Gastroesophageal sphincter (tissue), 3 donors: ENCODE measurements around the gene THSD7A.

ENCODE experiments used
- POLR2AphosphoS5 ChIP-seq: sonication (generic); formaldehyde crosslinking; IDR thresholded peaks from one replicate; pipeline ENCODE4 v1.6.1; 2017; ENCODE audit warnings: antibody characterized with exemption
- TF ChIP-seq, protein P1 (sequence below), 4 experiments: fragments of 200-600 bp in 2 of 4; fragments of 450-650 bp in 2 of 4; sonication (generic) in 1 of 4; IDR thresholded peaks; one replicate each; pipeline ENCODE4 v1.5.1; 2017 to 2019; ENCODE audit warnings: antibody characterized with exemption in 4 of 4, mild to moderate bottlenecking in 2 of 4, moderate library complexity in 2 of 4

DNA sequence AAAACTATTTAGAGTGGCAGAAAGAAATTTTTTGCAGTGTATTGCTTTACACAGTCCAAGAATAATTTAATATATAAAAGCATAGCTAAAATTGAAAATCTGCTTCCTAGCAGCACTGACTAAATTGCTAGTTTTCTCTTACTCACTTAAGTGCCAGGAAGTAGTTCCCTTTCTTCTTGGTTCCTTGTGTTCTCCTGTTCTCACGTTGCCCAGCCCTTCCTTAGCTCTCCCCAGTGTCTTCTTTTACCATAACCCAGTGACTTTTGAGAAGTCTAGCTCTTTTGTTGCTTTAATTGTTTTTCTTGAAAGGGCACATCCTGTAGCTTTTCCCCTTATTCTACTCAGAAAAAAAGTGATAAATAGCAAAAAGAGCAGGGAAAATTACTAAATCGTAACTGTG lies 215.5 kb downstream of the THSD7A start:
- TF ChIP-seq, protein P1, sequence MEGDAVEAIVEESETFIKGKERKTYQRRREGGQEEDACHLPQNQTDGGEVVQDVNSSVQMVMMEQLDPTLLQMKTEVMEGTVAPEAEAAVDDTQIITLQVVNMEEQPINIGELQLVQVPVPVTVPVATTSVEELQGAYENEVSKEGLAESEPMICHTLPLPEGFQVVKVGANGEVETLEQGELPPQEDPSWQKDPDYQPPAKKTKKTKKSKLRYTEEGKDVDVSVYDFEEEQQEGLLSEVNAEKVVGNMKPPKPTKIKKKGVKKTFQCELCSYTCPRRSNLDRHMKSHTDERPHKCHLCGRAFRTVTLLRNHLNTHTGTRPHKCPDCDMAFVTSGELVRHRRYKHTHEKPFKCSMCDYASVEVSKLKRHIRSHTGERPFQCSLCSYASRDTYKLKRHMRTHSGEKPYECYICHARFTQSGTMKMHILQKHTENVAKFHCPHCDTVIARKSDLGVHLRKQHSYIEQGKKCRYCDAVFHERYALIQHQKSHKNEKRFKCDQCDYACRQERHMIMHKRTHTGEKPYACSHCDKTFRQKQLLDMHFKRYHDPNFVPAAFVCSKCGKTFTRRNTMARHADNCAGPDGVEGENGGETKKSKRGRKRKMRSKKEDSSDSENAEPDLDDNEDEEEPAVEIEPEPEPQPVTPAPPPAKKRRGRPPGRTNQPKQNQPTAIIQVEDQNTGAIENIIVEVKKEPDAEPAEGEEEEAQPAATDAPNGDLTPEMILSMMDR (IDR thresholded peaks at IDR 0.05): no peak
- no peak for TF ChIP-seq POLR2AphosphoS5
